ENCODE results near the gene RBMS3. TPM values are rescaled to one million over a fixed set of nuclear protein-coding genes. Genes with fewer than 3 reads are reported as not detected.

RBMS3 gene
- 10 to 100 TPM; 11.0 to 15.5 TPM for total RNA-seq

DNA sequence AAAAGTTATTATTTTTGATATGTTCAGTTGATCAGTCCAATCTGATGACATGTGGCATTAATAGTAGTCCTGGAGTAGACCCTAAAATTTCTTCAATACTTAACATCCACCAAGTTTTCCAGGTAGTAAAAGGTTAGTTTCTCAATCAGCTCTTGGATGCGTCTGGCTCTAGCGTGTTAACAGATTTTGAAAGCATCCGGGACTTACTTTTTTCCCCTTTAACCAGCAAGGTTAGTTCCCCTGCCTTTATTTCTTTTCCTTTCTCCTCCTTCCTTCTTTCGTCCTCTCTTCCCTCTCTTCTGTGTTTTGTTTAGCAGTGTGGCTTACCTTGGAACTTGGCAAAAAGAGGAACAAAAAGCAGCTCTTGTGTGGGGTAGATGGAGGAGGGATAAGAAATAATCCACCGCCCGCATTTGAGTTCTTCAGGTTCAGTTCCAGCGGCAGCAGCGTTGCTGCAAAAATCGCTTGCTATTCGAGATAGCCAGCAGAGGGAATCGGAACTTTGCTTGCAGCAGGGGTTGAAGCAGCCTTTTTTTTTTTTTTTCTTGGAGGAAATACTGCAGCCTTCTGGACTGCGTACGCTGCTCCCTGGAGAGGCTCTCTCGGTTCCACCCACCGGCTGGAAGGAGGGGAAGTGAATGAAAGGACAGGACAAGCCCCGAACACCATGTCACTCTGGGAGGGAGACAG, at the start of gene RBMS3:
TSS of gene RBMS3 (plus strand) at position 668 of the 690 bp plus-strand sequence.

Small RNA genes lying within 50 kb of the gene (small RNA-seq; reads per million reads assigned to genes)
- 0 reads per million in 2 donors for gene MTND4LP9

All from melanocyte of skin (primary cell).